Thoracic aorta (tissue), 2 donors: ENCODE data around the gene ALS2CL. TPM values are rescaled to one million over a fixed set of nuclear protein-coding genes. Genes with fewer than 3 reads are reported as not detected.

ENCODE experiments used
- ATAC-seq: fragments of 150-250 bp; one replicate; pipeline ENCODE4 v1.8.0; 2017; ENCODE audit warnings: low read depth; ENCODE audit not compliant: insufficient number of reproducible peaks, low FRiP score
- DNase-seq: peaks from one replicate; pipeline ENCODE4 v3.0.0-alpha.2; 2020; ENCODE audit warnings: low spot score
- H3K27ac ChIP-seq, 2 donors: fragments of 200-600 bp; sonication (generic); 1 replicate in 1 of 2; 2 replicates in 1 of 2; pipeline ENCODE4 v1.5.1; 2016; ENCODE audit warnings: mild to moderate bottlenecking in 2 of 2, moderate library complexity in 2 of 2
- H3K27me3 ChIP-seq: fragments of 200-600 bp; sonication (generic); replicated peaks from 2 replicates; pipeline ENCODE4 v1.6.0; 2016; ENCODE audit warnings: mild to moderate bottlenecking; ENCODE audit not compliant: insufficient read depth
- H3K36me3 ChIP-seq: fragments of 200-600 bp; sonication (generic); one replicate; pipeline ENCODE4 v1.5.1; 2016
- H3K4me1 ChIP-seq, 2 donors: fragments of 200-600 bp; sonication (generic); 1 replicate in 1 of 2; 2 replicates in 1 of 2; pipeline versions ENCODE4 v1.5.1 to v1.6.0; 2016; ENCODE audit warnings: low read depth in 2 of 2, mild to moderate bottlenecking in 1 of 2; ENCODE audit not compliant: control insufficient read depth in 1 of 2
- H3K4me3 ChIP-seq: fragments of 200-600 bp; sonication (generic); 2 replicates; pipeline ENCODE4 v1.5.1; 2016; ENCODE audit warnings: mild to moderate bottlenecking
- H3K9me3 ChIP-seq: fragments of 200-600 bp; sonication (generic); 2 replicates; pipeline ENCODE4 v1.5.1; 2016
- CTCF ChIP-seq: fragments of 200-600 bp; sonication (generic); IDR thresholded peaks from one replicate; pipeline ENCODE4 v1.5.1; 2019; ENCODE audit warnings: antibody characterized with exemption
- total RNA-seq, 2 donors: library from RNA; depleted of rRNA; stranded (reverse); fragments of >200 nt; gene quantifications; one replicate each; pipeline versions ENCODE4 v1.1.0 to v1.2.3, GENCODE V29; 2016

ALS2CL gene
- total RNA-seq, 2 donors from 2014 or later, result 25.2 to 41.7 TPM

DNA sequence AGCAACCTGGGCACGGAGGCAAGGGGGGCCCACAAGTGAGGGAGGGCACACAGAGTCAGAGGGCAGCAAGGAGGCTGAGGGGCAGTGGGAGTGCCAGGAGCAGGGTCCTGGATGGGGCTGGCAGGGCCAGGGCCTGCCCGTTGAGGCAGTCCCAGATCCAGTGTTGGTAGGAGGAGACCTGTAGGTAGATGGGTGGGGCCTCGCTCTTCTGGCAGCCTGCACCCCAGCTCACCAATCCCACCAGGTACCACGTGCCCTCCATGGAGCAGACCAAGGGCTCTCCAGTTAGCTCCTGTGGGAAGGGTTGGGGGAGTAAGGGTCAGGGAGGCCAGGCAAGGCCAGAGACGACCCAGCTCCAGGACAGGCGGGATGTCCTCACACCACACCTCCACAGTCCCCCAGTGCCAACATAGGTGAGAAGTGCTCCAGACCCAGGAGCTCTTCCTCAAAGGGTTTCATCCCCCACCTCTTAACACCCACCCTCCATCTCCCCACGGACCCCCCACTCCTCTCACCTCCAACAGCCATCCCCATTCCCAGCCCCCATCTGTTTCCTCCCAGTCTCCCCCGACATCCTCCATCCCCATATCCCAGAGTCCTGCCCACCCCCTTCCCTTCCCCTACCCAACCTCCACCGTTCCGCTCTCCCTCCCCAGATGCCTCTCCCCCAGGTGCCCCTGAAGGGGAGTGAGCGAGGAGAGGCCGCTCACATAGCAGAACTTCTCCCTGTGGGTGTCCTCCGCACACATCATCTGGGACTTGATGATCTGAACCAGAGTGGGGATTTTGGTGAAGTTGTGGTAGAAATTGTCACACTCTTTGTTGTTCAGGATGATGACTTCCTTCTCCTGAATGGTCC is 18.9 kb upstream of the ALS2CL start:
- H3K36me3 ChIP-seq, result no peaks in the 10 kb centered on the region
- no peak for ATAC-seq
- H3K4me1 ChIP-seq, result no peaks in the 10 kb centered on the region
- H3K27me3 ChIP-seq, result no peaks in the 10 kb centered on the region
- DNase-seq, result no peak
- TF ChIP-seq CTCF, result no peak
- H3K9me3 ChIP-seq, result no peaks in the 10 kb centered on the region
- H3K4me3 ChIP-seq, result no peak overlapping the region
- H3K27ac ChIP-seq, result no peak overlapping the region

GRCh38 chr3:46711760-46712159 is 18.3 kb upstream of the ALS2CL start:
- H3K27ac ChIP-seq, result no peak overlapping the region
- no peaks in the 10 kb centered on the region for H3K4me1 ChIP-seq
- no peaks in the 10 kb centered on the region for H3K9me3 ChIP-seq
- ATAC-seq, result no peak
- H3K4me3 ChIP-seq, result no peak overlapping the region
- DNase-seq, result no peak
- H3K27me3 ChIP-seq, result no peaks in the 10 kb centered on the region
- TF ChIP-seq CTCF, result no peak
- no peaks in the 10 kb centered on the region for H3K36me3 ChIP-seq

GRCh38 chr3:46711305-46711704 is 17.8 kb upstream of the ALS2CL start:
- Histone ChIP-seq H3K4me1 (no peaks in the 10 kb centered on the region), H3K36me3 (no peaks in the 10 kb centered on the region), H3K9me3 (no peaks in the 10 kb centered on the region), H3K4me3 (no peak overlapping the region), H3K27ac (no peak overlapping the region), H3K27me3 (no peaks in the 10 kb centered on the region)
- no peak for ATAC-seq
- TF ChIP-seq CTCF, result no peak
- no peak for DNase-seq

GRCh38 chr3:46710671-46711295 is 17.3 kb upstream of the ALS2CL start:
- H3K4me3 ChIP-seq, result no peak overlapping the region
- DNase-seq, result no peak
- no peak overlapping the region for H3K27ac ChIP-seq
- H3K4me1 ChIP-seq, result no peaks in the 10 kb centered on the region
- no peaks in the 10 kb centered on the region for H3K36me3 ChIP-seq
- H3K9me3 ChIP-seq, result no peaks in the 10 kb centered on the region
- no peak for ATAC-seq
- no peak for TF ChIP-seq CTCF
- H3K27me3 ChIP-seq, result no peaks in the 10 kb centered on the region

GRCh38 chr3:46710229-46710628 is 16.8 kb upstream of the ALS2CL start:
- Histone ChIP-seq H3K27ac (no peak overlapping the region), H3K4me3 (no peak overlapping the region), H3K4me1 (no peaks in the 10 kb centered on the region), H3K36me3 (no peaks in the 10 kb centered on the region), H3K9me3 (no peaks in the 10 kb centered on the region), H3K27me3 (no peaks in the 10 kb centered on the region)
- no peak for DNase-seq
- TF ChIP-seq CTCF, result no peak
- no peak for ATAC-seq
